GM21367 (cell line): Measurements from ENCODE around the gene MDM2.

Source experiments
- ATAC-seq: cut with Tn5 transposase; IDR thresholded peaks from one replicate; pipeline ENCODE4 v1.9.1; 2021; ENCODE audit not compliant: unreplicated experiment

The MDM2 gene

DNA sequence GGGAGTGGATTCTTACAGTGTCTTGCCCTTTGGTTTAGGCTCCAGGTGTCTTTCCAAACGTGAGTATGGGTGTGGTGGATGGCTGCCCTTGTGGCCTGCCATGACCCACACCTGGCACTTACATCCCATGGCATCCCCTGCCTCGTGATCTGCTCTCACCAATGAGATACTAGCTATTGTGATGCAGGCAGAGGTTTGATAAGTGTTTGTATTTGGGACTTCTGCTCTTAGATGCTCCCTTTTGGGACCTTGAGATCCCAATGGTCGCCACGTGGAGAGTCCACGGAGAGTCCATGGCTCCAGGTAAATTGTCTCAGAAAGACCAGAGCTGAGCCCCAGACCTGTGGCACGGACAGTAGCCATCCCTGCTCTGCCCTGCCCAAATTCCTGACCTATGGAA, 62.5 kb downstream of the MDM2 start:
- no peak for ATAC-seq

GRCh38 chr12:68871396-68871795, 63.4 kb downstream of the MDM2 start:
- ATAC-seq = no peak

- ATAC-seq = no peak
Measured at GRCh38 chr12:68871921-68872320, 63.9 kb downstream of the MDM2 start.

GRCh38 chr12:68873316-68873715, 65.3 kb downstream of the MDM2 start:
- no peak for ATAC-seq

- no peak for ATAC-seq
Measured at GRCh38 chr12:68876461-68876860, 68.5 kb downstream of the MDM2 start.

GRCh38 chr12:68877583-68877982, 69.6 kb downstream of the MDM2 start:
- ATAC-seq = no peak

- no peak for ATAC-seq
Measured at GRCh38 chr12:68878283-68878682, 70.3 kb downstream of the MDM2 start.

DNA sequence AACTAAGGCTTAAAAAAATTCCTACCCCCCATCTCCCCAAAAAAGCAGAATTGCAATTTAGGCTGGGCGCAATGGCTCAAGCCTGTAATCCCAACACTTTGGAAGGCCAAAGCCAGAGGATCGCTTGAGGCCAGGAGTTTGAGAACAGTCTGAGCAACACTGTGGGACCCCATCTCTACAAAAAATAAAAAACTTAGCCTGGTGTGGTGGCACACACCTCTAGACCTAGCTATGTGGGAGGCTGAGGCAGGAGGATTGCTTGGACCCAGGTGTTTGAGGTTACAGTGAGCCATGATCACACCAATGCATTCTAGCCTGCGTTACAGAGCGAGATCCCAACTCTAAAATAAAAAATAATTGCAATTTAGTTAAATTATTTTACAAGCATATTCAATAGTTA, 70.9 kb downstream of the MDM2 start:
- no peak for ATAC-seq

GRCh38 chr12:68880660-68881325, 72.8 kb downstream of the MDM2 start:
- ATAC-seq = no peak

DNA sequence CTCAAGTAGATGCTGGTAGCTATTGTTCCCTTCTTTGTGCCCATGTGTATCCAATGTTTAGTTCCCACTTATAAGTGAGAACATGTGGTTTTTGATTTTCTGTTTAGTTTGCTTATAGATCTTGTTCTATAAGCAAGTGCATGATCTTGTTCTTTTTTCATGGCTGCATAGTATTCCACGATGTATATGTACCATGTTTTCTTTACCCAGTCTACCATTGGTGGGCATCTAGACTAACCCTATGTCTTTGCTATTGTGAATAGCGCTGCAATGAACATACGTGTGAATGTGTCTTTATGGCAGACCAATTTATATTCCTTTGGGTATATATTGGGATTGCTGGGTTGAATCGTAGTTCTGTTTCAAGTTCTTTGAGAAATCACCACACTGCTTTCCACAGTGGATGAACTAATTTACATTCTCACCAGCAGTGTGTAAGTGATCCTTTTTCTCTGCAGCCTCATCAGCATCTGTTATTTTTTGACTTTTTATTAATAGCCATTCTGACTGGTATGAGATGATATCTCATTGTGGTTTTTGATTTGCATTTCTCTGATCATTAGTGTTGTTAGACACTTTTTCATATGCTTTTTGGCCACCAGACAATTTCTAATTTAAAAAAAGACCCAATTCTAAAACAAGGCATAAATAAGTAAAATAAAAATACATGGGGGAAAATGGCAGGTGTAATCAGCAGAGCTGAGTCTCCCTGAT, 74.4 kb downstream of the MDM2 start:
- ATAC-seq = no peak

GRCh38 chr12:68883151-68883550, 75.2 kb downstream of the MDM2 start:
- no peak for ATAC-seq

GRCh38 chr12:68884251-68884650, 76.3 kb downstream of the MDM2 start:
- no peak for ATAC-seq

DNA sequence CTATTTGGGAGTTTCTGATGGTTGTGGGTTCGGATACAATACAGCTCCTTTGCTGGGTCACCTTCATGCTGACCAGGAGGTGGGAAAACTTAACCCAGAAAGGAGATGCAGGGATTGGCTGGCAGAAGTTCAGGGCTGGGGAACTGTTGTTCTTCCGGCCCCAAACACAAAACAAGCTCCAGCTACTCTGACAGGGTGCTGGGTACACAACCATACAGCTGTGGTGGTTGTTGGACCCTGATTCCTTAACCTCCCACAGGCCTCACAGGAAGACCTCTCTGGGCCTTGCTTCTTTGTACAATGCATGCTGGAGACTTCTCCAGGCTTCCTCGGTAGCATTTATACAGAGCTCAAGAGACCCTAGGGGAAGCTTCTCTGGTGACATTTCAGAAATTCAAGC, 77.4 kb downstream of the MDM2 start:
- no peak for ATAC-seq

DNA sequence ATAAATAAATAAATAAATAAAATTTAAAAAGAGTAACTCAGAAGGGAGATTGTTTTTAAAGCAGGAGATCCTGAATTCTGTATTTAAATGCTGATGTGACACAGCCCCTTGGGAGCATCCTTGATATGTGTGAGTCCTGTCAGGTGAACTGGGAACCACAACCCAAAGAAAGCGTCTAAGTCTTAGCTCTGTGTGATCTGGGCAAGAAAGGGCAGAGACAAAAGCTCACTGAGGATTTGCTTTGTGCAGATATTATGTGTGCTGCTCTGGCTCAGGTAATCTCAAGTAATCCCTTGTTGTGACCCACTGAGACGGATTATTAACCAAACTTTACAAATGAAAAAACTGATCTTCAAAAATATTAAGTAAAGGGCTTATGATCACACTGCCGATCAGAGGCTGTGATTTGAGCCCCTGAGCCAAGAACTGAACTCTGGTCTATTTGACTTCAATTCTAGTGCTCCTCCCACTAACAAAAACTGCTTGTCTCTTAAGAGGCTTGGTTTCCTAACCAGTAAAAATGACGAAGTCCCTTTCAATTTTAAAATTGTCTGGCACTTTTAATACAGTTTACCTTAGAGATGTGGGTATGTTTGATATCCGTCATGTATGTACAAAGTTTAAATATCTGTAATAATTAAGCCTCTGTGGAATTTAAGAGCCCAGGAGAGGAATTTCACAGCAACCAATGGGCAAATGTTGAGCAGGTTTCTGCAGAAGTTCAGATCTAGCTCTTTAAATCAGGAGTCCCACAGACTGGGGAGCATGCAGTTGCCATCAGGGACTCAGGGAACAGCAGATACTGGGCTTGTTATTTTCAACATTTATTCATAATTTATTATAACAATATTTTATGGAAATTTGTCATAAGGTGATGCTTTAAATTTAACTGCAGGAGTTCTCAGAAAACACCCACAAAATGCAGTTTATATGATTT, 78.9 kb downstream of the MDM2 start:
- no peak for ATAC-seq

DNA sequence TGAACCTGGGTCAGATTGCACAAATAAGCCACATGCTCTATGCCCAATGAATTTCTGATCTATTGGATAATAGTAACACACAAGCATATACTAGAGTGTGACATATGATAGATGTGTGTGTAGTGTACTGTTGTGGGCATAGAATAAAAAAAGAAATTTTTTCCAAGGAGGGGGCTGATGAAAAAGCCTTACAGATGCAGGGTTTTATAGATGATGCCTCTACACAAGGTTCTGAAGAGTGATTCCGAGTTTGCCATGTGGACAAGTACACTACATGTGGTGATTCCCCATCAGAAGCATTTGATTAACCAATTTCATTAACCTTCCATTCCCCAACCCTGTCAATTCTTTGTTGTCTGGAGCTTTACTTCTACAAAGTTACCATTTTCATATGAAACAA, 79.7 kb downstream of the MDM2 start:
- no peak for ATAC-seq

- no peak for ATAC-seq
Measured at GRCh38 chr12:68888243-68888642, 80.3 kb downstream of the MDM2 start.

DNA sequence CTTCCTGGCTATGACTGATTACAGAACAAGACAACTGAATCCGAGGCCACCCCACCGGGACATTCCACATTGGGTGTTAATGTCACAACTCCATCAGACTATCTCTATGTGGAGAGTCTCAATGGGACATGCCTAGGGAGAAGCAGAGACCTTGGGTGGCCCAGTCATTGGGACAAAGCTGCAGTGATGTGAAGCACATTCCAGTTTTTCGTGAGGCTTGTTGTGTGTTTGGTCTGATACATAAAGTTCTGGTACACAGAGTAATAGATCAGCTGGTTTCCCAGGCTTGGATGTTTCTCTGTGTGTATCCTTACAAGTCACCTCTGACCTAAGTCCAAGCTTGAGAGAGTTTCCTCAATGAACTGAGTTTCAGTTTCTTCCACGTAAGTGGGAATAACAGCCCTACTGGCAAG, 82.7 kb downstream of the MDM2 start:
- ATAC-seq = no peak

- ATAC-seq = no peak
Measured at GRCh38 chr12:68891141-68891540, 83.2 kb downstream of the MDM2 start.

GRCh38 chr12:68893201-68893600, 85.2 kb downstream of the MDM2 start:
- ATAC-seq = no peak

DNA sequence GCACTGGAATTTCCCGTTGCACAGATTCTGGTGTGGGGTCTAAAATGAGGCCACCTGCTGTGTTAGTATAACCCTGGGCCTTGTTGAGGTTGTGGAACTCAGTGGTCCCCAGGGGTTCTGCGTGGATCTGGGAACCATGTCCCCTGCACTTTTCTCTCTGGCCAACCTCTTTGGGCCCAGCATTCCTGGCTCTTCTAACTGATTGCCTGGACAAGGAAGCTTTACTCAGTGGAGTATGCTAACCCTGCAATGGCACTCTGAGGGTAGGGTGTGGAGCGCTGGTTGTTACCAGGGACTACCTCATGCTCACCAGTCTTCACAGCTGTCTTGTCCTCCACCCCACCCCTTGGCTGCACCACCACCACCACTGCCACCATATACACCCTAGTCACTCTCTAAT, 85.8 kb downstream of the MDM2 start:
- no peak for ATAC-seq

- no peak for ATAC-seq
Measured at GRCh38 chr12:68894276-68894855, 86.4 kb downstream of the MDM2 start.
